ENCODE data around the gene KIAA1217.

KIAA1217 gene

GRCh38 chr10:24416248-24416647 is 207.3 kb downstream of the KIAA1217 start:
- H3K4me1 ChIP-seq (ENCODE audit: control insufficient read depth in 1 of 2, insufficient read depth in 1 of 2, low read depth in 1 of 2, low read length in 1 of 2) = no peaks in the 10 kb centered on the region
- no peaks in the 10 kb centered on the region for H3K9me3 ChIP-seq
- no peak overlapping the region for H3K27ac ChIP-seq
- no peak for TF ChIP-seq CTCF (IDR thresholded peaks at IDR 0.05)
- H3K36me3 ChIP-seq = no peaks in the 10 kb centered on the region
- no peak overlapping the region for H3K4me3 ChIP-seq (ENCODE audit: low read depth in 1 of 2, low read length in 1 of 2)
- no peaks in the 10 kb centered on the region for H3K27me3 ChIP-seq

GRCh38 chr10:24417053-24417452 is 208.1 kb downstream of the KIAA1217 start:
- no peaks in the 10 kb centered on the region for H3K9me3 ChIP-seq
- H3K27ac ChIP-seq = no peak overlapping the region
- TF ChIP-seq CTCF (IDR thresholded peaks at IDR 0.05) = no peak
- H3K4me3 ChIP-seq (ENCODE audit: low read depth in 1 of 2, low read length in 1 of 2) = no peak overlapping the region
- H3K4me1 ChIP-seq (ENCODE audit: control insufficient read depth in 1 of 2, insufficient read depth in 1 of 2, low read depth in 1 of 2, low read length in 1 of 2) = no peaks in the 10 kb centered on the region
- no peaks in the 10 kb centered on the region for H3K36me3 ChIP-seq
- no peaks in the 10 kb centered on the region for H3K27me3 ChIP-seq

GRCh38 chr10:24418532-24418931 is 209.6 kb downstream of the KIAA1217 start:
- Histone ChIP-seq H3K27ac (no peak overlapping the region), H3K4me1 (ENCODE audit: control insufficient read depth in 1 of 2, insufficient read depth in 1 of 2, low read depth in 1 of 2, low read length in 1 of 2) (no peaks in the 10 kb centered on the region)
- TF ChIP-seq CTCF (IDR thresholded peaks at IDR 0.05) = no peak

GRCh38 chr10:24419066-24419465 is 210.1 kb downstream of the KIAA1217 start:
- H3K4me1 ChIP-seq (ENCODE audit: control insufficient read depth in 1 of 2, insufficient read depth in 1 of 2, low read depth in 1 of 2, low read length in 1 of 2) = no peaks in the 10 kb centered on the region
- H3K9me3 ChIP-seq = no peaks in the 10 kb centered on the region
- no peaks in the 10 kb centered on the region for H3K27me3 ChIP-seq
- no peak overlapping the region for H3K4me3 ChIP-seq (ENCODE audit: low read depth in 1 of 2, low read length in 1 of 2)
- no peak for TF ChIP-seq CTCF (IDR thresholded peaks at IDR 0.05)
- H3K27ac ChIP-seq = no peak overlapping the region
- H3K36me3 ChIP-seq = no peaks in the 10 kb centered on the region

More at GRCh38 chr10:24418532-24418931, 209.6 kb downstream of the KIAA1217 start:
- no peaks in the 10 kb centered on the region for H3K36me3 ChIP-seq
- H3K27me3 ChIP-seq = no peaks in the 10 kb centered on the region
- no peaks in the 10 kb centered on the region for H3K9me3 ChIP-seq
- H3K4me3 ChIP-seq (ENCODE audit: low read depth in 1 of 2, low read length in 1 of 2) = no peak overlapping the region

- TF ChIP-seq CTCF (IDR thresholded peaks at IDR 0.05) = no peak
- Histone ChIP-seq H3K27me3 (no peaks in the 10 kb centered on the region), H3K36me3 (no peaks in the 10 kb centered on the region), H3K9me3 (no peaks in the 10 kb centered on the region), H3K4me1 (ENCODE audit: control insufficient read depth in 1 of 2, insufficient read depth in 1 of 2, low read depth in 1 of 2, low read length in 1 of 2) (no peaks in the 10 kb centered on the region), H3K27ac (no peak overlapping the region), H3K4me3 (ENCODE audit: low read depth in 1 of 2, low read length in 1 of 2) (no peak overlapping the region)
Measured at GRCh38 chr10:24425151-24425550, 216.2 kb downstream of the KIAA1217 start.
